ENCODE data around the gene ZNF175. TPM values are rescaled to one million over a fixed set of nuclear protein-coding genes. Genes with fewer than 3 reads are reported as not detected.

Gene ZNF175
- total and polyA plus RNA-seq, 9 of the 15 experiments (the other 6 are each of a cell fraction or from before 2014, with no cell fraction given) = 3.7 to 37.9 (median 14.0) TPM

DNA sequence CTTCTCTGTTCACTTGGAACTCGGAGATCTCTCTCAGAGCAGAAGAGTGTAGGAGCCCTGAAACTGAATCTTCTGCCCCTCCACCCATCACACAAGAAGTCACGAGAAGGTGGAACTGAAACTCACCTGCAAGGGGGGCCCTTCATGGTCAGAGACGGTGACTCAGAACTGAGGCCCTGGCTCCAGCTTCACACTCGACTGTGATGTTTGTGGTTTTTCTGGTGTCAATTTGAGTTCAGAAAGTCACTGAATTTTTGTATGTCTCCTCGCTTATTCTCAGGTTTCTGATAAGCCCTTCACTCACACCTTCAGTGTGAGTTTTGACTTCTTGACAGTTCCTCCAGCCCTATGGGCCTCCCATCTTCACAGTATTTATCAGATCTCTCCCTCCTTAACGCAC, 36.0 kb downstream of the ZNF175 start (continued):
- TF ChIP-seq, protein P1, sequence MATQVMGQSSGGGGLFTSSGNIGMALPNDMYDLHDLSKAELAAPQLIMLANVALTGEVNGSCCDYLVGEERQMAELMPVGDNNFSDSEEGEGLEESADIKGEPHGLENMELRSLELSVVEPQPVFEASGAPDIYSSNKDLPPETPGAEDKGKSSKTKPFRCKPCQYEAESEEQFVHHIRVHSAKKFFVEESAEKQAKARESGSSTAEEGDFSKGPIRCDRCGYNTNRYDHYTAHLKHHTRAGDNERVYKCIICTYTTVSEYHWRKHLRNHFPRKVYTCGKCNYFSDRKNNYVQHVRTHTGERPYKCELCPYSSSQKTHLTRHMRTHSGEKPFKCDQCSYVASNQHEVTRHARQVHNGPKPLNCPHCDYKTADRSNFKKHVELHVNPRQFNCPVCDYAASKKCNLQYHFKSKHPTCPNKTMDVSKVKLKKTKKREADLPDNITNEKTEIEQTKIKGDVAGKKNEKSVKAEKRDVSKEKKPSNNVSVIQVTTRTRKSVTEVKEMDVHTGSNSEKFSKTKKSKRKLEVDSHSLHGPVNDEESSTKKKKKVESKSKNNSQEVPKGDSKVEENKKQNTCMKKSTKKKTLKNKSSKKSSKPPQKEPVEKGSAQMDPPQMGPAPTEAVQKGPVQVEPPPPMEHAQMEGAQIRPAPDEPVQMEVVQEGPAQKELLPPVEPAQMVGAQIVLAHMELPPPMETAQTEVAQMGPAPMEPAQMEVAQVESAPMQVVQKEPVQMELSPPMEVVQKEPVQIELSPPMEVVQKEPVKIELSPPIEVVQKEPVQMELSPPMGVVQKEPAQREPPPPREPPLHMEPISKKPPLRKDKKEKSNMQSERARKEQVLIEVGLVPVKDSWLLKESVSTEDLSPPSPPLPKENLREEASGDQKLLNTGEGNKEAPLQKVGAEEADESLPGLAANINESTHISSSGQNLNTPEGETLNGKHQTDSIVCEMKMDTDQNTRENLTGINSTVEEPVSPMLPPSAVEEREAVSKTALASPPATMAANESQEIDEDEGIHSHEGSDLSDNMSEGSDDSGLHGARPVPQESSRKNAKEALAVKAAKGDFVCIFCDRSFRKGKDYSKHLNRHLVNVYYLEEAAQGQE (IDR thresholded peaks at IDR 0.05; ENCODE audit: borderline replicate concordance) = no peak
- TF ChIP-seq, protein P1 (CRISPR knock-in tag; IDR thresholded peaks at IDR 0.05; ENCODE audit: low read depth) = no peak
- no peak for TF ChIP-seq RFX1 (IDR thresholded peaks at IDR 0.05)
- TF ChIP-seq FOXP1 (CRISPR knock-in tag; IDR thresholded peaks at IDR 0.05) = no peak
- no peak for TF ChIP-seq TRIM28 (IDR thresholded peaks at IDR 0.05)

Data from K562 (cell line).